ENCODE measurements around the gene C20orf204. TPM values are rescaled to one million over a fixed set of nuclear protein-coding genes. Genes with fewer than 3 reads are reported as not detected.

The C20orf204 gene
- total and polyA plus RNA-seq, 2 of the 4 experiments (the other 2 are of a cell fraction), result 0.09 to 0.18 TPM

DNA sequence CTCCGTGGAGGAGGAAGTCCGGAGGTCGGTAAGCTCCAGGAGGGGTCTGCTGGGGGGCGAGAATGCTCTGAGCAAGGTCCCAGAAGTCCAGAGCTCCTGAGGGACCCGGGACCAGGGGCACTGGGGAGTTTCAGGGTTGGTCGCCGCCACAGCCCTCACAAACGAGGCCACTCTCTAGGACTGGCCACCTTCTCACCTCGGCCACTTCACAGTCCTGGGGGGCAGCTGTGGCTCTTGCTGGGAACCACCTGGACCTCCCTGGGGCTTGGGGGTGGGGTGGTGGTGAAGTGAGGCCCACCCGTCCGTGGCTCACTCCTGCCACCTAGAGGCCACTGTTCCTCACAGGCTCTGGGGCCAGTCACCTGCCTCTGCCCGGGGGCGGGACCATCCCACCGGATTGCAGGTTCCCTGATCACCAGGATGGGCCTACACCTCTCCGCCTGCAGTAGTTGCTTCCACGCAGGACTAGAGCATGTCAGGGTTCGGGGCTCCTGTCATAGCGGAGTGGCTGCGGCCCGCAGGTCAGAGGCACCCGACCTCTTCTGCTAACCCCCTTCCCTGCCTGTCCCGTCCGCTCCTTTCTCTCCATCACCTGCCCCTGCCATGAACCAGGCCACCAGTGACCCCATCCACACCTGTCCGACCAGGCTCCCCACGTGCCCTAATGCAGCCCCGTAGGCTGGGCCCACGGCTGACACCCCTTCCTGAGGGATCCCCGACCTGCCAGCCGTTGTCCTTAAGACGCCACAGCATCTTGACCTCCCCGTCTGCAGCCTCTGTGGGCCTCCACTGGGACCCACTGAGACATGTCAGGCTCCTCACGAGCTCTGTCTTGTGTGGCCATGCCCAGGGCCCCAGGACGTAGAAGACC is 21.9 kb downstream of the C20orf204 start:
- Histone ChIP-seq H4K20me1 (ENCODE audit: insufficient read depth, low read length) (no peaks in the 10 kb centered on the region), H3K4me2 (ENCODE audit: low read depth, low read length) (peak overlapping the region; percentile 43; the same call in 1 of the 2 replicates), H3K4me3 (ENCODE audit: insufficient read depth, low read depth, low read length) (no peak overlapping the region), H3K27me3 (ENCODE audit: control insufficient read depth, insufficient read depth, low read length) (peaks cover 2% of the 10 kb centered on the region; the same call in 1 of the 2 replicates), H3K56ac (ENCODE audit: extremely low read depth, insufficient read depth, low read length) (no peak overlapping the region), H4K8ac (ENCODE audit: low read depth in 2 of 2, low read length in 2 of 2) (no peak overlapping the region), H2BK5ac (ENCODE audit: low read depth, low read length, poor library complexity, severe bottlenecking) (no peak overlapping the region), H2BK120ac (ENCODE audit: low read depth, low read length) (no peak overlapping the region), H2AK5ac (ENCODE audit: low read depth, low read length) (no peak overlapping the region), H3K9me3 (ENCODE audit: control insufficient read depth, insufficient read depth, low read length) (no peaks in the 10 kb centered on the region), H3K79me1 (ENCODE audit: low read depth in 1 of 2, low read length in 2 of 2) (peaks cover 4 to 7% of the 10 kb centered on the region in 2 experiments; a peak in 3 of 4 replicates), H2BK15ac (ENCODE audit: low read depth, low read length) (no peak overlapping the region), H3K23ac (ENCODE audit: low read depth, low read length) (no peak overlapping the region), H4K91ac (ENCODE audit: insufficient read depth, low read depth, low read length) (no peak overlapping the region), H3K4me1 (ENCODE audit: control insufficient read depth, insufficient read depth, low read length) (peaks cover 11% of the 10 kb centered on the region), H3K9me1 (ENCODE audit: insufficient read depth, low read length) (peaks cover 6% of the 10 kb centered on the region), H3K36me3 (ENCODE audit: control insufficient read depth, insufficient read depth, low read length) (no peaks in the 10 kb centered on the region), H2AK9ac (replicated peaks; ENCODE audit: low read depth, low read length, poor library complexity) (no peak overlapping the region), H3K27ac (ENCODE audit: insufficient read depth, low read length) (no peak overlapping the region), H4K5ac (ENCODE audit: low read depth, low read length) (no peak overlapping the region; the same call in 1 of the 2 replicates), H3K14ac (replicated peaks; ENCODE audit: low read depth, low read length) (no peak overlapping the region), H2BK20ac (ENCODE audit: low read depth, low read length) (no peak overlapping the region), H2AFZ (replicated peaks; ENCODE audit: low read length, poor library complexity) (peak overlapping the region; percentile 64), H3K9ac (ENCODE audit: low read depth, low read length) (no peak overlapping the region), H3K4ac (ENCODE audit: low read depth, low read length) (no peak overlapping the region), H3K18ac (ENCODE audit: low read depth, low read length) (no peak overlapping the region)
- TF ChIP-seq, protein P1, sequence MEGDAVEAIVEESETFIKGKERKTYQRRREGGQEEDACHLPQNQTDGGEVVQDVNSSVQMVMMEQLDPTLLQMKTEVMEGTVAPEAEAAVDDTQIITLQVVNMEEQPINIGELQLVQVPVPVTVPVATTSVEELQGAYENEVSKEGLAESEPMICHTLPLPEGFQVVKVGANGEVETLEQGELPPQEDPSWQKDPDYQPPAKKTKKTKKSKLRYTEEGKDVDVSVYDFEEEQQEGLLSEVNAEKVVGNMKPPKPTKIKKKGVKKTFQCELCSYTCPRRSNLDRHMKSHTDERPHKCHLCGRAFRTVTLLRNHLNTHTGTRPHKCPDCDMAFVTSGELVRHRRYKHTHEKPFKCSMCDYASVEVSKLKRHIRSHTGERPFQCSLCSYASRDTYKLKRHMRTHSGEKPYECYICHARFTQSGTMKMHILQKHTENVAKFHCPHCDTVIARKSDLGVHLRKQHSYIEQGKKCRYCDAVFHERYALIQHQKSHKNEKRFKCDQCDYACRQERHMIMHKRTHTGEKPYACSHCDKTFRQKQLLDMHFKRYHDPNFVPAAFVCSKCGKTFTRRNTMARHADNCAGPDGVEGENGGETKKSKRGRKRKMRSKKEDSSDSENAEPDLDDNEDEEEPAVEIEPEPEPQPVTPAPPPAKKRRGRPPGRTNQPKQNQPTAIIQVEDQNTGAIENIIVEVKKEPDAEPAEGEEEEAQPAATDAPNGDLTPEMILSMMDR (conservative IDR thresholded peaks at IDR 0.05; ENCODE audit: low read depth, low read length), result peak; percentile 77
- peak; percentile 43 for TF ChIP-seq SMC3 (IDR thresholded peaks at IDR 0.05; ENCODE audit: low read depth, low read length)
- TF ChIP-seq MAZ (IDR thresholded peaks at IDR 0.05; ENCODE audit: borderline replicate concordance, low read depth, low read length), result peak; percentile 54; the same call in 1 of the 2 replicates
- TF ChIP-seq NFE2L2 (IDR thresholded peaks at IDR 0.05; ENCODE audit: low read depth, low read length), result no peak
- no peak for TF ChIP-seq RCOR1 (IDR thresholded peaks at IDR 0.05; ENCODE audit: insufficient replicate concordance, low read length)
- TF ChIP-seq RAD21 (IDR thresholded peaks at IDR 0.05; ENCODE audit: low read length), result peak; percentile 66
- peak; percentile 54; the same call in 1 of the 2 replicates for TF ChIP-seq BHLHE40 (IDR thresholded peaks at IDR 0.05; ENCODE audit: low read depth, low read length)
- BruUV-seq (replicated peaks), result no TSS peak
- peak; percentile 71 for ATAC-seq (ENCODE audit: low read depth)
- intact Hi-C loops (cut with micrococcal nuclease), result loop anchor here (2.0 to 5.0 kb wide), 4 partner anchors 19 to 521 kb away; partner anchors contain the start of genes PRPF6 and PTK6
- 35% methylated on average over 20 of the region's 33 CpGs; no CpG with 5 or more reads in 1 of the 2 experiments for WGBS, 2 experiments (ENCODE audit: extremely low coverage in 2 of 2, insufficient read length in 1 of 2)
- dilution Hi-C loops (cut with HindIII; ENCODE audit: low sequenced_read_pairs, unreplicated experiment), result no loop called here
- peak; percentile 40 for DNase-seq
- CTCF ChIA-PET, result interaction anchor here (1.8 kb wide), 1 partner anchor 12 kb away, joined by 6 read pairs; no protein-coding TSS in a partner anchor
- in situ Hi-C loops (cut with MboI; ENCODE audit: low sequenced_read_pairs), result no loop called here
- POLR2A ChIA-PET (ENCODE audit: unreplicated experiment), result no interaction called here

Measured in IMR-90 (cell line).